HUES48 (cell line): ENCODE results near the gene PHF11.
"Not testable (repeated sequence)": the region's sequence is repeated elsewhere in the genome, so short reads cannot be mapped to it uniquely, and the experiment has no call there.

Source experiments
- H3K27ac ChIP-seq: one replicate; pipeline ENCODE4 v1.7.0; 2013; ENCODE audit warnings: low read depth, low read length, inconsistent platforms
- H3K27me3 ChIP-seq: 2 replicates; pipeline ENCODE4 v1.6.1; 2013; ENCODE audit warnings: mild to moderate bottlenecking, low read length; ENCODE audit not compliant: control insufficient read depth, insufficient read depth
- H3K36me3 ChIP-seq: 2 replicates; pipeline ENCODE4 v1.6.1; 2013; ENCODE audit warnings: low read length; ENCODE audit not compliant: control insufficient read depth, insufficient read depth
- H3K4me1 ChIP-seq: 2 replicates; pipeline ENCODE4 v1.6.1; 2013; ENCODE audit warnings: mild to moderate bottlenecking, low read length; ENCODE audit not compliant: control insufficient read depth, insufficient read depth
- H3K4me3 ChIP-seq: 2 replicates; pipeline ENCODE4 v1.5.1; 2013; ENCODE audit warnings: mild to moderate bottlenecking, low read depth, low read length
- H3K9ac ChIP-seq: 2 replicates; pipeline ENCODE4 v1.6.1; 2013; ENCODE audit warnings: mild to moderate bottlenecking, low read depth, low read length, moderate library complexity
- H3K9me3 ChIP-seq: 2 replicates; pipeline ENCODE4 v1.6.1; 2013; ENCODE audit warnings: low read length; ENCODE audit not compliant: control insufficient read depth, insufficient read depth

The PHF11 gene

DNA sequence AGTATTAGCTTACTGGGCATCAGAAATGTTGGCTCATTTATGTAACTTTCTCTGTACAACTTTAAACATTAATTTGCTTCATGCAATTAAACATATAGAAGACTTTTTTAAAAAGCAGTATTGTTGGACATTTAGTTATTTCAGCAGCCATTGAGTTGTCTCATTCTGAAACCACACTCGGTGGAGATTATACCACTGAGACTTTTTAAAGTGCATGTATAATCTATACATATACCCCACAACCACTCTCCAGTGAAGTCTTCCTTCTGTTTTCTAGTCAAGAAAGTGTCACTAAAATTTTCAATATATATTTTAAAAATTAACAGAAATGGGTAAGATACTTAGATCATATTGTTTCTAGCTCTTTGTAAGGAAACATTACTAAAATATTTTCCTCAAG is 36.2 kb upstream of the PHF11 start:
- no peak overlapping the region for H3K9ac ChIP-seq
- no peaks in the 10 kb centered on the region for H3K27me3 ChIP-seq
- H3K9me3 ChIP-seq = peaks cover 26% of the 10 kb centered on the region
- H3K4me3 ChIP-seq = no peak overlapping the region
- no peak overlapping the region for H3K27ac ChIP-seq
- peaks cover 31% of the 10 kb centered on the region for H3K36me3 ChIP-seq
- H3K4me1 ChIP-seq = no peaks in the 10 kb centered on the region

DNA sequence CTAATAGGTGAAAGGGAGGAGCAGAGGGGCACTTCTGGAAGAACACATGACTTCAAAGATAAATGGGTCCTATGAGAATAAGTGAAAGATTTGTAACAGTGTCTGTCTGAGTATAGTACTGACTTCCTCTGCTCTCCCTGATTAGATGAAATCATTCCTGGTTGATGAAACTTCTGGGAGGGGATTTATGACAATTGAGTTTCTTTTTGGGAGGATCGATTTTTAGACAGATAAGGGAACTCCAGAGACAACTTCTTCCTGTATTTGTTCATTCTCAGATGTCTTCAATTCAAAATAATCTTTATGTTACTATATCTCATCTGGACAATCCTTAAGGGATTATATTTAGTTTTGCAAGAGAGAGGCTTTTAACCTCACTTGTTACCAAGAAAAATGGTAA is 31.7 kb upstream of the PHF11 start:
- Histone ChIP-seq H3K4me1 (no peaks in the 10 kb centered on the region), H3K9ac (no peak overlapping the region), H3K27me3 (no peaks in the 10 kb centered on the region), H3K4me3 (no peak overlapping the region), H3K27ac (no peak overlapping the region), H3K9me3 (peaks cover 26% of the 10 kb centered on the region), H3K36me3 (peaks cover 37% of the 10 kb centered on the region)

DNA sequence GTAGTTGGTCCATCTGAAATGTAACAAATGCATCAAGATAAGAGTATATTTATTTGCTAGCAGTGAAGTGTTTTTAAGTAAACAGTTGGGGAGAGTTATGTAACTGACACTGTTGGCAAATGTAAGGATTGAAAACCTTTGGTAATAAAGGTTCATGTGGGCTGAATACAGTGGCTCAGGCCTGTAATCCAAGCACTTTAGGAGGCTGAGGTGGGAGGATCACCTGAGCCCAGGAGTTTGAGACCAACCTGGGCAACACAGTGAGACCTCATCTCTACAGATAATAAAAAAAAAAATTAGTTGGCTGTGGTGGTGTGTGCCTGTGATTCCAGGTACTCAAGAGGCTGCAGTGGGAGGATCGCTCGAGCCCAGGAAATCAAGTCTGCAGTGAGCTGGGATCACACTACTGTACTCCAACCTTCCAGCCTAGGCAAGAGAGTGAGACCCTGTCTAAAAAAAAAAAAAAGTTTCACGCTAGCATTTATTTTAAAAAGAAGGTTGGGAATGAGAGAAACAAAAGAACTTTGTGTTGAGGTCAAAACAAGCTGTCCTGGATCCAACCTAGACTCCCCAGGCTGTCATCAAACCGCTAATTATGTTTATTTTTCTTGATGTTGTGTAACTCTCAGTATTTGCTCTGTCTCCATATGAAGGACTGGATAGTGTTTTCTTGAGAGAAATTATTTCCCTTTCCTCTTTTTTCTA is 31.0 kb upstream of the PHF11 start:
- no peaks in the 10 kb centered on the region for H3K27me3 ChIP-seq
- H3K4me1 ChIP-seq = no peaks in the 10 kb centered on the region
- no peak overlapping the region for H3K4me3 ChIP-seq
- peaks cover 26% of the 10 kb centered on the region for H3K9me3 ChIP-seq
- H3K36me3 ChIP-seq = peaks cover 37% of the 10 kb centered on the region
- H3K9ac ChIP-seq = no peak overlapping the region
- no peak overlapping the region for H3K27ac ChIP-seq

DNA sequence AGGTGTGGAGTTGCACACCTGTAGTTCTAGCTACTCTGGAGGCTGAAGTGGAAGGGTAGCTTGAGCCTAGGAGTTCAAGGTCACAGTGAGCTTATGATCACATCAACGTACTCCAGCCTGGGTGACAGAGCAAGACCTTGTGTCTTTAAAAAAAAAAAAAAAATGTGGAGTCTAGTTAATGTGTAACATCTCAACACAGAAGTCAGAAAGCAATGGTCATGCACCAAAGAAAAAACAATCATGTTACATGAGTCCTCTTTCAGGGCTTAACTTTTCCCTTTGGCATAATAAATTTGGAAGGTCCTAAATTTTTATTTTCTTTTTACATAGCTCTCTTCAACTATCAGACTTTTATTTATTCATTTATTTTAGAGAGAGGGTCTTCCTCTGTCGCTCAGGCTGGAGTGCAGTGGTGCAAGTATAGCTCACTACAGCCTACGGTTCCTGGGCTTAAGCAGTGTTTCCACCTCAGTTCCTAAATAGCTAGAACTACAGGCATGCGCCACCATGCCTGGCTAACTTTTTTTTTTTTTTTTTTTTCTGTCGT is 29.4 kb upstream of the PHF11 start:
- Histone ChIP-seq H3K4me1 (no peaks in the 10 kb centered on the region), H3K9me3 (peaks cover 26% of the 10 kb centered on the region), H3K4me3 (no peak overlapping the region), H3K27ac (no peak overlapping the region), H3K27me3 (no peaks in the 10 kb centered on the region), H3K36me3 (peaks cover 31% of the 10 kb centered on the region), H3K9ac (no peak overlapping the region)

DNA sequence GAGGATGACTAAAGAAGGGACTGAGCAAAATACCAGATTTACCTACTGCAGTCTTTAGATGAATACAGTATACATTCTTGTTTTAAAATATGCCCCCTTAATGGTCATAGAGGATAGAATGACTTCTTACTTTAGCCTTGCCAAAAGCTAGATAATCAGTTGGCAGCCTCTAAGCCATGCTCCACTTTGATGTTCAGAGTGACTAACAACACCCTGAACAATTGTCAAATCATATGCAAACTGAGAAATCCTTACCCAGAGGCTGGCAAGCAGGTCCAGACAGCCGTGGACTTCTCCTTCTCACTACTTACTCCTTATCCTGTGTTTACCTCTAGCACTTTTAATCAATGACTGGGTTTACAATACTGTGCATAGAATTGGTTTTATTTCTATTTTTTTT is 23.6 kb upstream of the PHF11 start:
- no peak overlapping the region for H3K4me3 ChIP-seq
- no peak overlapping the region for H3K9ac ChIP-seq
- peaks cover 15% of the 10 kb centered on the region for H3K36me3 ChIP-seq
- no peaks in the 10 kb centered on the region for H3K4me1 ChIP-seq
- no peaks in the 10 kb centered on the region for H3K27me3 ChIP-seq
- H3K27ac ChIP-seq = no peak overlapping the region
- H3K9me3 ChIP-seq = no peaks in the 10 kb centered on the region

DNA sequence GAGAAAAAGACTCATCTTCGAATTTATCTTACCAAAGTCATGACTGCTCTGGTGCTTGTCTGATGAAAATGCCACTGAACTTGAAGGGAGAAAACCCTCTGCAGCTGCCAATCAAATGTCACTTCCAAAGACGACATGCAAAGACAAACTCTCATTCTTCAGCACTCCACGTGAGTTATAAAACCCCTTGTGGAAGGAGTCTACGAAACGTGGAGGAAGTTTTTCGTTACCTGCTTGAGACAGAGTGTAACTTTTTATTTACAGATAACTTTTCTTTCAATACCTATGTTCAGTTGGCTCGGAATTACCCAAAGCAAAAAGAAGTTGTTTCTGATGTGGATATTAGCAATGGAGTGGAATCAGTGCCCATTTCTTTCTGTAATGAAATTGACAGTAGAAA is 19.2 kb upstream of the PHF11 start:
- H3K27ac ChIP-seq = no peak overlapping the region
- peaks cover 16% of the 10 kb centered on the region for H3K36me3 ChIP-seq
- no peaks in the 10 kb centered on the region for H3K27me3 ChIP-seq
- H3K9me3 ChIP-seq = no peaks in the 10 kb centered on the region
- no peaks in the 10 kb centered on the region for H3K4me1 ChIP-seq
- H3K4me3 ChIP-seq = no peak overlapping the region
- H3K9ac ChIP-seq = no peak overlapping the region

DNA sequence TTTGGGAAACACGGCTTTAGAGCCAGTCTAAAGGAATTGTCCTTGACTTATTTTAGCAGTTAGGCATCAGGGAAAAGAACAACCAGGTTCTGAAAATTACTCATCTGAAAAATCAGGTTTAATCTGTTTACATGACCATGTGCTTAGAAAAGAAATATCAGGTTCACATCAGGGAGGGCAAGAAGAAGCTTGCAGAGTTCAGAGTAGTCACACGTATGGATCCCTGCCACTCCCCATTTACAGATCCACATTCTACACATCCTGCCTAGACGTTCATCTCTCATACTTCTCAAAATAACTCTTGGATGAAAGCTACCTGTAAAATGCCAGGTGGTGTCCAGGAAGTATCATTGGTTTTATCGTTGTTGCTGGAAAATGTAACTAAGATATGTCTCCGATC is 14.0 kb upstream of the PHF11 start:
- Histone ChIP-seq H3K27me3 (no peaks in the 10 kb centered on the region), H3K27ac (no peak overlapping the region), H3K9me3 (no peaks in the 10 kb centered on the region), H3K9ac (no peak overlapping the region), H3K36me3 (peaks cover 13% of the 10 kb centered on the region), H3K4me1 (no peaks in the 10 kb centered on the region), H3K4me3 (no peak overlapping the region)

DNA sequence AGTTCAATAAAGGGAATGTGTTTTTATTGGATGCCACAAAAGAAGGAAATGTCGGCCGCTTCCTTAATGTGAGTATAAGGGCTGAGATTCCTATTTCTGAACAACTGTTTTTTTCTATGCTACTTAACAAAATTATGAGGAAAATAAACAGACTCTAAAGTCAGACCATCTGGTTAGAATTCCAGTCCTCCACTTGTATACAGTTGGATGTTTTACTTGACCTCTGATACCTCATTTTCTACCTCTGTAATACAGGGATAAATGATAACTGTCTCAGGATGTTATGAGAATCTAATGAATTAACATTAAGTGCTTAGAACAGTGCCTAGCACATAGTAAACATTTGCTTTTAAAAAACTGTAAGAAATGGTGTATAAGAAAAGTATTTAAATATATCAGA is 7.2 kb upstream of the PHF11 start:
- no peak overlapping the region for H3K4me3 ChIP-seq
- H3K27ac ChIP-seq = no peak overlapping the region
- no peaks in the 10 kb centered on the region for H3K27me3 ChIP-seq
- no peaks in the 10 kb centered on the region for H3K4me1 ChIP-seq
- H3K36me3 ChIP-seq = peaks cover 3% of the 10 kb centered on the region; the same call in 1 of the 2 replicates
- no peaks in the 10 kb centered on the region for H3K9me3 ChIP-seq
- no peak overlapping the region for H3K9ac ChIP-seq

DNA sequence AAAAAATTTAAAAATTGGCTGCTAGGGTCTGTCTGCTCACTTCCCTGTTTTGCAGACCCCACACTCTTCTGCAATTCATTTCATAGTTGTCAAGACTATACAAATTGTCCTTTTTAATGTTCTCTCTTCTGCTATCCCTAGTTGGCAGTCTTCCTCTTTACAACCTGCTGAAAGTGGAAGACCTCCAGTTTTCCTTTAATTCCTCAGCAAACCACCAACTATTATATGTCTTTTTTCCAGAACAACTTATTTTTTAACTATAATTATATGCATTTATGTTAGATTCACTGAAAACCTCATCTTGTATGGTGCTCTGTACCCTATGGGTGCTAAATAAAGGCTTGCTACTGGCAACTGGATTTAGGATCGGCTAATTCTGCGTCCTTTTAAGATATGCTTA is 1.1 kb upstream of the PHF11 start:
- no peaks in the 10 kb centered on the region for H3K4me1 ChIP-seq
- H3K9ac ChIP-seq = no peak overlapping the region
- H3K4me3 ChIP-seq = peak overlapping the region; percentile 84; the same call in 1 of the 2 replicates
- no peak overlapping the region for H3K27ac ChIP-seq
- no peaks in the 10 kb centered on the region for H3K27me3 ChIP-seq
- no peaks in the 10 kb centered on the region for H3K9me3 ChIP-seq
- no peaks in the 10 kb centered on the region for H3K36me3 ChIP-seq

DNA sequence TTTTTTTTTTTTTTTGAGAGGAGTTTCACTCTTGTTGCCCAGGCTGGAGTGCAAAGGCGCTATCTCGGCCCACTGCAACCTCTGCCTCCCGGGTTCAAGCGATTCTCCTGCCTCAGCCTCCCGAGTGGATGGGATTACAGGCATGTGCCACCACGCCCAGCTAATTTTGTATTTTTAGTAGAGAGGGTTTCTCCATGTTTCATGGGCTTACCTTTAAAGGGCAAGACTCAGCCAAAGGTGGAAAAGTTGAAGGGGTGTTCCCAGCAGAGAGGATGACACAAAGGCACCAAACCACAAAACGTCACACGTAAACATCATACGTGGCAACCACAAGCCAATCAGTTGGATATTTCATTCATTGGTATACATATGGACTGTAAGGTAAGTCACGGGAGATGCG is 1.1 kb downstream of the PHF11 start:
- not testable (repeated sequence) for H3K9me3 ChIP-seq, H3K27me3 ChIP-seq, H3K27ac ChIP-seq, H3K4me3 ChIP-seq, H3K36me3 ChIP-seq, H3K9ac ChIP-seq, H3K4me1 ChIP-seq

DNA sequence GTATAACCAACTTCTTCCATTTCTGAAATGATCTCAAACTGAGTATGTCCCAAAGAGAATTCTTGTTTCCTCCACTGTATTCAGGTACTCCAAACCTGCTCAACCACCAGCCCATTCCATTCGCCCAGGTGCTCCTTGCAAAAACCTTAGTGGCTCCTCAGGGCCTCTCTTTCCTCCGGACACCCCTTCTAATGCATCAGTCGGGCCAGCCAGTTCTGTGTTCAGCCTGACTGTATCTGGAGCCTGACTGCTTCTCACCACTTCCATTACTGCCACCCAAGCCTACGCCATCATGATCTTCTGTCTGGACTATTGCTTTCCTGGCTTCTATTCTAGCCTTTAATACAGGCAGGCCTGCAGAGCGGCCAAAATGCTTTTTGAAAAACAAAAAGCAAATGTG is 1.5 kb downstream of the PHF11 start:
- Histone ChIP-seq H3K36me3 (no peaks in the 10 kb centered on the region), H3K27me3 (no peaks in the 10 kb centered on the region), H3K4me3 (no peak overlapping the region), H3K4me1 (no peaks in the 10 kb centered on the region), H3K9ac (no peak overlapping the region), H3K27ac (no peak overlapping the region), H3K9me3 (no peaks in the 10 kb centered on the region)
